ENCODE data around the gene CITED4. TPM values are rescaled to one million over a fixed set of nuclear protein-coding genes. Genes with fewer than 3 reads are reported as not detected.
"Not testable (repeated sequence)": the region's sequence is repeated elsewhere in the genome, so short reads cannot be mapped to it uniquely, and the experiment has no call there.

Gene CITED4
- total and polyA plus RNA-seq, 4 experiments from 2014 or later: 8.1 to 20.1 (median 10.2) TPM

DNA sequence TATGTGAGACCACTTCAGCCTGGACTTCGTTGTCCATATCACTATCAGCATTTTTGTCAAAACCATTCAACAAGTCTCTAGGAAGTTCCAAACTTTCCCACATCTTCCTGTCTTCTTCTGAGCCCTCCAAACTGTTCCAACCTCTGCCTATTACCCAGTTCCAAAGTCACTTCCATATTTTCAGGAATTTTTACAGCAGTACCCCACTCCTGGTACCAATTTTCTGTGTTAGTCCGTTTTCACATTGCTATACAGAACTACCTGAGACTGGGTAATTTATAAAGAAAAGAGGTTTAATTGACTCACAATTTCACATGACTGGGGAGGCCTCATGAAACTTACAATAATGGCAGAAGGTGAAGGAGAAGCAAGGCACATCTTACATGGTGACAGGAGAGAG, 32.7 kb upstream of the CITED4 start:
- H3K4me1 Mint-ChIP-seq: not testable (repeated sequence)

GRCh38 chr1:40894455-40894854, 32.3 kb upstream of the CITED4 start:
- H3K9me3 ChIP-seq (ENCODE audit: control insufficient read depth in 1 of 2, low read length in 2 of 2): peaks cover 0 to 11% of the 10 kb centered on the region in 2 donors
- ChIA-PET POLR2A (ENCODE audit: partially characterized antibody) (no interaction called here), CTCF (ENCODE audit: partially characterized antibody) (no interaction called here)
- no peak overlapping the region for H3K27ac ChIP-seq (ENCODE audit: low read depth, low read length)
- peaks cover 6 to 34% (median 26%) of the 10 kb centered on the region in 8 donors for H3K9me3 Mint-ChIP-seq
- H3K4me1 Mint-ChIP-seq: no peaks in the 10 kb centered on the region
- no peaks in the 10 kb centered on the region for H3K27me3 ChIP-seq (ENCODE audit: insufficient read depth, low read length)
- H3K27ac Mint-ChIP-seq: no peak overlapping the region
- H3K36me3 Mint-ChIP-seq: peaks cover 0 to 12% of the 10 kb centered on the region in 2 donors
- no peak overlapping the region for H3K4me3 ChIP-seq (ENCODE audit: low read length in 2 of 2)
- no peaks in the 10 kb centered on the region for H3K36me3 ChIP-seq (ENCODE audit: insufficient read depth, low read length)
- H3K27me3 Mint-ChIP-seq: peaks cover 0 to 3% of the 10 kb centered on the region in 2 donors
- intact Hi-C loops (cut with micrococcal nuclease): no loop called here
- H3K4me1 ChIP-seq (ENCODE audit: insufficient read depth, low read length): no peaks in the 10 kb centered on the region
- H3K4me3 Mint-ChIP-seq: peak overlapping the region in 1 of 8 donors; percentile 5
- DNase-seq: no peak

More for the DNA sequence above, 32.7 kb upstream of the CITED4 start:
- H3K36me3 ChIP-seq (ENCODE audit: insufficient read depth, low read length); H3K27ac ChIP-seq (ENCODE audit: low read depth, low read length); CTCF ChIA-PET (ENCODE audit: partially characterized antibody); H3K4me3 ChIP-seq (ENCODE audit: low read length in 2 of 2); DNase-seq; H3K27me3 Mint-ChIP-seq; H3K27me3 ChIP-seq (ENCODE audit: insufficient read depth, low read length); H3K27ac Mint-ChIP-seq; intact Hi-C loops (cut with micrococcal nuclease); H3K4me1 ChIP-seq (ENCODE audit: insufficient read depth, low read length); POLR2A ChIA-PET (ENCODE audit: partially characterized antibody); H3K4me3 Mint-ChIP-seq: not testable (repeated sequence)
- Mint-ChIP-seq H3K36me3 (peaks cover 0 to 12% of the 10 kb centered on the region in 2 donors), H3K9me3 (peaks cover 6 to 34% (median 26%) of the 10 kb centered on the region in 8 donors)
- peaks cover 0 to 11% of the 10 kb centered on the region in 2 donors for H3K9me3 ChIP-seq (ENCODE audit: control insufficient read depth in 1 of 2, low read length in 2 of 2)

GRCh38 chr1:40893946-40894345, 31.8 kb upstream of the CITED4 start:
- POLR2A ChIA-PET (ENCODE audit: partially characterized antibody): no interaction called here
- Mint-ChIP-seq H3K27ac (no peak overlapping the region), H3K9me3 (peaks cover 6 to 34% (median 26%) of the 10 kb centered on the region in 8 donors), H3K27me3 (peaks cover 3 to 4% of the 10 kb centered on the region in 2 donors), H3K4me1 (no peaks in the 10 kb centered on the region), H3K4me3 (no peak overlapping the region), H3K36me3 (peaks cover 0 to 12% of the 10 kb centered on the region in 2 donors)
- Histone ChIP-seq H3K36me3 (ENCODE audit: insufficient read depth, low read length) (no peaks in the 10 kb centered on the region), H3K9me3 (ENCODE audit: control insufficient read depth in 1 of 2, low read length in 2 of 2) (peaks cover 0 to 11% of the 10 kb centered on the region in 2 donors), H3K27ac (ENCODE audit: low read depth, low read length) (no peak overlapping the region), H3K4me1 (ENCODE audit: insufficient read depth, low read length) (no peaks in the 10 kb centered on the region), H3K4me3 (ENCODE audit: low read length in 2 of 2) (no peak overlapping the region), H3K27me3 (ENCODE audit: insufficient read depth, low read length) (no peaks in the 10 kb centered on the region)
- CTCF ChIA-PET (ENCODE audit: partially characterized antibody): no interaction called here
- intact Hi-C loops (cut with micrococcal nuclease): no loop called here
- no peak for DNase-seq

- no peak overlapping the region for H3K27ac ChIP-seq (ENCODE audit: low read depth, low read length)
- no peak for DNase-seq
- POLR2A ChIA-PET (ENCODE audit: partially characterized antibody): no interaction called here
- Mint-ChIP-seq H3K9me3 (peaks cover 6 to 34% (median 26%) of the 10 kb centered on the region in 8 donors), H3K27ac (no peak overlapping the region), H3K4me3 (no peak overlapping the region), H3K27me3 (peaks cover 9 to 13% of the 10 kb centered on the region in 2 donors), H3K36me3 (peaks cover 0 to 12% of the 10 kb centered on the region in 2 donors), H3K4me1 (no peaks in the 10 kb centered on the region)
- H3K4me3 ChIP-seq (ENCODE audit: low read length in 2 of 2): no peak overlapping the region
- intact Hi-C loops (cut with micrococcal nuclease): no loop called here
- H3K9me3 ChIP-seq (ENCODE audit: control insufficient read depth in 1 of 2, low read length in 2 of 2): peaks cover 0 to 11% of the 10 kb centered on the region in 2 donors
- no peaks in the 10 kb centered on the region for H3K36me3 ChIP-seq (ENCODE audit: insufficient read depth, low read length)
- no peaks in the 10 kb centered on the region for H3K4me1 ChIP-seq (ENCODE audit: insufficient read depth, low read length)
- H3K27me3 ChIP-seq (ENCODE audit: insufficient read depth, low read length): no peaks in the 10 kb centered on the region
- CTCF ChIA-PET (ENCODE audit: partially characterized antibody): no interaction called here
Observed at GRCh38 chr1:40892354-40892753, 30.2 kb upstream of the CITED4 start.

DNA sequence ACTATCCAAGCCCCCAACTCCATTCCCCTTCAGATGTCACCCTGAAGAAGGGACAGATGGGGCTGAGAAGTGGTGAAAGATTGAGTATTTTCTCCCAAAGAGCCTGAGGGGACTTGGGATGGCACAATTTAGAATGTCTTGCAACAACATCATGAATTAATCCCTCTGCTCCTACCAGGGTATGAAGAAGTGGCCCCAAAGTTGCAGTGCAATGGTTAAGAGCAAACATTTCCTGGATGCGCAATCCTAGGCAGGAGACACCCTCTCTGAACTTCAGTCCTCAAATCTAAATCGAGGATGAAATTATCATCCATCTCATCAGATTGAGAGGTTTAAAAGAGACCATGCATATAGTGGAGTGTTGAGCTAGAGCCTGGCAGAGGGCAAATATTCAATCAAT, 28.6 kb upstream of the CITED4 start:
- Histone ChIP-seq H3K27me3 (ENCODE audit: insufficient read depth, low read length) (no peaks in the 10 kb centered on the region), H3K9me3 (ENCODE audit: control insufficient read depth in 1 of 2, low read length in 2 of 2) (peaks cover 0 to 11% of the 10 kb centered on the region in 2 donors), H3K27ac (ENCODE audit: low read depth, low read length) (no peak overlapping the region), H3K4me1 (ENCODE audit: insufficient read depth, low read length) (no peaks in the 10 kb centered on the region), H3K36me3 (ENCODE audit: insufficient read depth, low read length) (no peaks in the 10 kb centered on the region), H3K4me3 (ENCODE audit: low read length in 2 of 2) (no peak overlapping the region)
- Mint-ChIP-seq H3K4me3 (no peak overlapping the region), H3K27me3 (peaks cover 14 to 25% of the 10 kb centered on the region in 2 donors), H3K9me3 (peaks cover 6 to 29% (median 26%) of the 10 kb centered on the region in 8 donors), H3K36me3 (peaks cover 0 to 12% of the 10 kb centered on the region in 2 donors), H3K27ac (no peak overlapping the region), H3K4me1 (no peaks in the 10 kb centered on the region)
- intact Hi-C loops (cut with micrococcal nuclease): no loop called here
- ChIA-PET CTCF (ENCODE audit: partially characterized antibody) (no interaction called here), POLR2A (ENCODE audit: partially characterized antibody) (no interaction called here)
- no peak for DNase-seq

DNA sequence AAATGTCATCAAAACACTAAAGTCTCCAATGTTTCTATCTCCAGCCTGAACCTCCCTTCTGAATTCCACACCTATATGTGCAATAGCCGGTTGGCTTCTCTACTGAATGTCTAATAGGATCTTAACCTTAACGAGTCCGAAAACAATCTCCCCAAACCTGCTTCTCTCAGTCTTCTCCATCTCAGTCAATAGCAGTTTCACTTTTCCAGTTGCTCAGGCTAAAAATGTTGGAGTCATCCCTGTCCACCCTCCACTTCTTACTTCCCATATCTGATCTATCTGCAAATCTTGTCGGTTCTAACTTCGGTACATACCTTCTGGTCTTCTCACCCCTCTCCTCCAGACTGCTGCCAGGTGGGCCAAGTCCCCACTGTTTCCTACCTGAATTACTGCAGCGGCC, 25.5 kb upstream of the CITED4 start:
- Mint-ChIP-seq H3K27me3 (peaks cover 28 to 41% of the 10 kb centered on the region in 2 donors), H3K27ac (no peak overlapping the region), H3K4me1 (peaks cover 1 to 5% (median 4%) of the 10 kb centered on the region in 4 donors), H3K9me3 (peaks cover 0 to 7% (median 0%) of the 10 kb centered on the region in 8 donors), H3K36me3 (no peaks in the 10 kb centered on the region), H3K4me3 (peak overlapping the region in 1 of 8 donors; percentile 2)
- Histone ChIP-seq H3K36me3 (ENCODE audit: insufficient read depth, low read length) (no peaks in the 10 kb centered on the region), H3K4me1 (ENCODE audit: insufficient read depth, low read length) (no peaks in the 10 kb centered on the region), H3K4me3 (ENCODE audit: low read length in 2 of 2) (no peak overlapping the region), H3K9me3 (ENCODE audit: control insufficient read depth in 1 of 2, low read length in 2 of 2) (no peaks in the 10 kb centered on the region), H3K27ac (ENCODE audit: low read depth, low read length) (no peak overlapping the region), H3K27me3 (ENCODE audit: insufficient read depth, low read length) (no peaks in the 10 kb centered on the region)
- DNase-seq: no peak
- POLR2A ChIA-PET (ENCODE audit: partially characterized antibody): no interaction called here
- CTCF ChIA-PET (ENCODE audit: partially characterized antibody): no interaction called here
- intact Hi-C loops (cut with micrococcal nuclease): no loop called here

GRCh38 chr1:40887012-40887378, 24.8 kb upstream of the CITED4 start:
- Mint-ChIP-seq H3K9me3 (peaks cover 0 to 9% (median 0%) of the 10 kb centered on the region in 8 donors), H3K27me3 (peaks cover 32 to 43% of the 10 kb centered on the region in 2 donors), H3K4me3 (no peak overlapping the region), H3K4me1 (peaks cover 1 to 5% (median 4%) of the 10 kb centered on the region in 4 donors), H3K36me3 (no peaks in the 10 kb centered on the region), H3K27ac (no peak overlapping the region)
- Histone ChIP-seq H3K9me3 (ENCODE audit: control insufficient read depth in 1 of 2, low read length in 2 of 2) (no peaks in the 10 kb centered on the region), H3K4me3 (ENCODE audit: low read length in 2 of 2) (no peak overlapping the region), H3K36me3 (ENCODE audit: insufficient read depth, low read length) (no peaks in the 10 kb centered on the region), H3K27ac (ENCODE audit: low read depth, low read length) (no peak overlapping the region), H3K4me1 (ENCODE audit: insufficient read depth, low read length) (no peaks in the 10 kb centered on the region), H3K27me3 (ENCODE audit: insufficient read depth, low read length) (no peaks in the 10 kb centered on the region)
- intact Hi-C loops (cut with micrococcal nuclease): no loop called here
- ChIA-PET POLR2A (ENCODE audit: partially characterized antibody) (no interaction called here), CTCF (ENCODE audit: partially characterized antibody) (no interaction called here)
- DNase-seq: no peak

Measured in CD4-positive, alpha-beta memory T cell (primary cell).